Loucy (cell line): ENCODE measurements around the gene CELF2.

Experiments used
- H2AFZ ChIP-seq: fragments of 200-600 bp; sonication (generic); 2 replicates; pipeline ENCODE4 v1.6.0; 2016; ENCODE audit warnings: antibody characterized with exemption, mild to moderate bottlenecking, low read length, moderate library complexity
- H3F3A ChIP-seq: fragments of 200-600 bp; 2 replicates; pipeline ENCODE4 v1.6.0; 2016; ENCODE audit warnings: antibody characterized with exemption, low read depth, mild to moderate bottlenecking
- H3K27me3 ChIP-seq: fragments of 200-600 bp; sonication (generic); 2 replicates; pipeline ENCODE4 v1.6.1; 2014; ENCODE audit warnings: low read length, mild to moderate bottlenecking; ENCODE audit not compliant: insufficient read depth, poor library complexity, severe bottlenecking
- H3K36me3 ChIP-seq: fragments of 200-600 bp; sonication (generic); 2 replicates; pipeline ENCODE4 v1.6.1; 2016; ENCODE audit warnings: low read length; ENCODE audit not compliant: insufficient read depth
- H3K4me1 ChIP-seq: fragments of 200-600 bp; sonication (generic); 2 replicates; pipeline ENCODE4 v1.5.1; 2014; ENCODE audit warnings: low read length, mild to moderate bottlenecking; ENCODE audit not compliant: insufficient read depth, poor library complexity, severe bottlenecking
- H3K4me2 ChIP-seq: fragments of 200-600 bp; sonication (generic); 2 replicates; pipeline ENCODE4 v1.6.0; 2014; ENCODE audit warnings: antibody characterized with exemption, low read length, low read depth, mild to moderate bottlenecking; ENCODE audit not compliant: poor library complexity, severe bottlenecking
- H3K4me3 ChIP-seq: fragments of 200-600 bp; sonication (generic); 2 replicates; pipeline ENCODE4 v1.5.1; 2014; ENCODE audit warnings: low read length, mild to moderate bottlenecking, mixed read lengths; ENCODE audit not compliant: poor library complexity, severe bottlenecking
- H3K79me2 ChIP-seq: fragments of 200-600 bp; sonication (generic); 2 replicates; pipeline ENCODE4 v1.6.1; 2014; ENCODE audit warnings: low read length; ENCODE audit not compliant: insufficient read depth
- H3K9ac ChIP-seq: fragments of 200-600 bp; sonication (generic); 2 replicates; pipeline ENCODE4 v1.6.0; 2014; ENCODE audit warnings: mild to moderate bottlenecking, low read depth, low read length, moderate library complexity; ENCODE audit not compliant: poor library complexity, severe bottlenecking
- H3K9me2 ChIP-seq: fragments of 200-600 bp; sonication (generic); replicated peaks from 2 replicates; pipeline ENCODE4 v1.6.1; 2016; ENCODE audit warnings: low read depth, low read length, mixed read lengths
- H3K9me3 ChIP-seq: fragments of 200-600 bp; sonication (generic); 2 replicates; pipeline ENCODE4 v1.6.1; 2014; ENCODE audit warnings: mild to moderate bottlenecking, antibody characterized with exemption, low read length, low read depth; ENCODE audit not compliant: insufficient read depth
- H4K20me1 ChIP-seq: fragments of 200-600 bp; sonication (generic); 2 replicates; pipeline ENCODE4 v1.6.0; 2014; ENCODE audit warnings: antibody characterized with exemption, low read length, mild to moderate bottlenecking; ENCODE audit not compliant: insufficient read depth, poor library complexity, severe bottlenecking
- EZH2phosphoT487 ChIP-seq: fragments of 200-600 bp; IDR thresholded peaks from 2 replicates; pipeline ENCODE4 v1.6.1; 2018; ENCODE audit warnings: antibody characterized with exemption, mild to moderate bottlenecking, moderate library complexity, borderline replicate concordance
- TF ChIP-seq, protein P1 (sequence below): fragments of 200-600 bp; sonication (generic); conservative IDR thresholded peaks from 2 replicates; pipeline ENCODE4 v1.5.1; 2014; ENCODE audit warnings: mild to moderate bottlenecking, antibody characterized with exemption, low read length

Gene CELF2

DNA sequence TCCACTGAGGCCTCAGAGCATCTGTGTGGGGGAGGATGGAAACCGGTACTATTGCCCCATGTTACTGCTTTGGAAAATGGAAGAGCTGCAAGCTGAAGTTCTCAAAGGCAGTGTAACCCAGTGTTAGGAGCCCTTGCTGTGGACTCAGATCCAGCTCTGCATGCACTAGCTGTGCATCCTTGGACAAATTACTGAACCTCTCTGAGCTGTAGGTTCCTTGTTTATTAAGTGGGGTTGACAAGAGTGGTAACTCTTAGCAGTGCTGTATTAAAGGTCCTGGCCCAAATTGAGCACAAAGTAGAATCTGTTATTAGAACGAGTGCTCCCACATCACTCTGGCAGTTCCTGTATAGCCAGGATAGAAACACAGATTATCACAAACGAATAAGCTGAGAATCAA is 359.6 kb downstream of the CELF2 start:
- H3F3A ChIP-seq = no peaks in the 10 kb centered on the region
- no peaks in the 10 kb centered on the region for H3K9me2 ChIP-seq
- H3K9ac ChIP-seq = no peak overlapping the region
- H3K4me1 ChIP-seq = no peaks in the 10 kb centered on the region
- no peak for TF ChIP-seq EZH2phosphoT487
- no peak overlapping the region for H3K4me2 ChIP-seq
- no peaks in the 10 kb centered on the region for H3K9me3 ChIP-seq
- H3K4me3 ChIP-seq = no peak overlapping the region
- no peaks in the 10 kb centered on the region for H3K36me3 ChIP-seq
- H4K20me1 ChIP-seq = no peaks in the 10 kb centered on the region
- no peaks in the 10 kb centered on the region for H3K27me3 ChIP-seq
- no peaks in the 10 kb centered on the region for H3K79me2 ChIP-seq
- H2AFZ ChIP-seq = no peak overlapping the region

DNA sequence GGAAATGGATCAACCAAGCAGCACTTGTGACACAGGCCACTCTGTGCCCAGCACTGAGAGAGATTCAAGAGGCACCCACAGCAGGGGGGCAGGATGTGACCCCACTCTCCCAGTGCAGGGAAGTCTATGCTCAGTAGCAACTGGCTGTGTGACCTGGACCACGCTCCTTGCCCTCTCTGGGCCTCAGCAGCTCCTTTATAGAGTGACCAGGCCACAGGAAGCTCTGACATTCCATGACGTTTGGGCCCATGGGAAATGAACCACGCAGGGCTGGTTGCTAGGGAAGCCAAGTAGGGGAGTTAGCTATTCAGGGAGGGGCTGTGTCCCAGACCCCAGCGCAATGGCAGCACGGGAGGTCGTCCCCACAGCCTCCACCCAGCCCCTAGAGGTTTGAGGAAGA is 361.2 kb downstream of the CELF2 start:
- TF ChIP-seq, protein P1, sequence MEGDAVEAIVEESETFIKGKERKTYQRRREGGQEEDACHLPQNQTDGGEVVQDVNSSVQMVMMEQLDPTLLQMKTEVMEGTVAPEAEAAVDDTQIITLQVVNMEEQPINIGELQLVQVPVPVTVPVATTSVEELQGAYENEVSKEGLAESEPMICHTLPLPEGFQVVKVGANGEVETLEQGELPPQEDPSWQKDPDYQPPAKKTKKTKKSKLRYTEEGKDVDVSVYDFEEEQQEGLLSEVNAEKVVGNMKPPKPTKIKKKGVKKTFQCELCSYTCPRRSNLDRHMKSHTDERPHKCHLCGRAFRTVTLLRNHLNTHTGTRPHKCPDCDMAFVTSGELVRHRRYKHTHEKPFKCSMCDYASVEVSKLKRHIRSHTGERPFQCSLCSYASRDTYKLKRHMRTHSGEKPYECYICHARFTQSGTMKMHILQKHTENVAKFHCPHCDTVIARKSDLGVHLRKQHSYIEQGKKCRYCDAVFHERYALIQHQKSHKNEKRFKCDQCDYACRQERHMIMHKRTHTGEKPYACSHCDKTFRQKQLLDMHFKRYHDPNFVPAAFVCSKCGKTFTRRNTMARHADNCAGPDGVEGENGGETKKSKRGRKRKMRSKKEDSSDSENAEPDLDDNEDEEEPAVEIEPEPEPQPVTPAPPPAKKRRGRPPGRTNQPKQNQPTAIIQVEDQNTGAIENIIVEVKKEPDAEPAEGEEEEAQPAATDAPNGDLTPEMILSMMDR = no peak
- TF ChIP-seq EZH2phosphoT487 = no peak
- H3F3A ChIP-seq = no peaks in the 10 kb centered on the region
- H3K79me2 ChIP-seq = no peaks in the 10 kb centered on the region
- no peaks in the 10 kb centered on the region for H3K27me3 ChIP-seq
- no peaks in the 10 kb centered on the region for H3K4me1 ChIP-seq
- H3K36me3 ChIP-seq = no peaks in the 10 kb centered on the region
- no peak overlapping the region for H3K9ac ChIP-seq
- no peaks in the 10 kb centered on the region for H3K9me2 ChIP-seq
- H4K20me1 ChIP-seq = no peaks in the 10 kb centered on the region
- H3K4me3 ChIP-seq = no peak overlapping the region
- no peak overlapping the region for H3K4me2 ChIP-seq
- no peaks in the 10 kb centered on the region for H3K9me3 ChIP-seq
- H2AFZ ChIP-seq = no peak overlapping the region

DNA sequence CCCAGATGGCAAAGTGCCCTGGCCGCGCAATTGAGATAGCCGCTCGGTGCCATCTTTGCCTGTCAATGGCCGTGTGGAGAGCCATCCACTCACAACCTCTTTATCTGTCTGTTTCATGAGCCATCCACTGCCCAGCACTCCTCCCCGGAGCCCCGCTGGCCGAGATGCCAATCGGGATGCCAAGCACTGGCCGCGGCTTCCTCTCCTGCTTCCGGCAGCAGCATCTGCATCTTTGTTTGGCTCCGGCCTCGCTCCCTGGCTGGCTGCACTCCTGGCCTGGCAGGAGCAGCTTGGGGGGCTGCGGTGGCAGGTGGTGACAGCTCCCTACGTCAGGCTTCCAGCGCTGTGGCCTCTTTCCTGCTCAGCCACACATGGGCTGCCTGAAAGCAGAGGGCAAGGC is 362.1 kb downstream of the CELF2 start:
- no peaks in the 10 kb centered on the region for H4K20me1 ChIP-seq

DNA sequence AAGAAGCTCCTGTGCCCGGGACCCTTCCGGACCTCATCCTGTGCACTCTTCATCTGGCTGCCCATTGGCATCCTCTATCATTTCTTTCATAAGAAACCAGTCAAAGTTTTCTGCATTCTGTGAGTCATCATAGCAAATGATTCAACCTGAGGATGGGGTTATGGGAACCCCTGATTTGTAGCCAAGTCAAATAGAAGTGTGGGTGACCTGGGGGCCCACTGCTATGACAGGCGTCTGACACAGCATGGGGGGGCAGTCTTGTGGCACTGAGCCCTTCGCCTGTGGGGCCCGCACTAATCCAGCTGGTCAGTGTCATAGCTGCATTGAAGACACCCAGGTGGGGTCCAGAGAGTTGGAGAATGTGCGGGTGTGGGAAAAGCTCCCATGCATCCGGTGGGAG is 363.4 kb downstream of the CELF2 start:
- Histone ChIP-seq H3K79me2 (no peaks in the 10 kb centered on the region), H4K20me1 (no peaks in the 10 kb centered on the region), H2AFZ (no peak overlapping the region), H3K4me3 (no peak overlapping the region), H3K9me2 (no peaks in the 10 kb centered on the region), H3K4me1 (no peaks in the 10 kb centered on the region), H3K4me2 (no peak overlapping the region), H3K27me3 (no peaks in the 10 kb centered on the region), H3K9ac (no peak overlapping the region), H3K36me3 (no peaks in the 10 kb centered on the region), H3F3A (no peaks in the 10 kb centered on the region), H3K9me3 (no peaks in the 10 kb centered on the region)
- TF ChIP-seq EZH2phosphoT487 = no peak
- TF ChIP-seq, protein P1 = no peak

More for the DNA sequence above, 362.1 kb downstream of the CELF2 start:
- Histone ChIP-seq H3K27me3 (no peaks in the 10 kb centered on the region), H3K9ac (no peak overlapping the region), H3K4me1 (no peaks in the 10 kb centered on the region), H3K4me3 (no peak overlapping the region), H3F3A (no peaks in the 10 kb centered on the region), H3K4me2 (no peak overlapping the region), H3K9me2 (no peaks in the 10 kb centered on the region), H3K36me3 (no peaks in the 10 kb centered on the region), H3K9me3 (no peaks in the 10 kb centered on the region), H3K79me2 (no peaks in the 10 kb centered on the region), H2AFZ (no peak overlapping the region)
- no peak for TF ChIP-seq EZH2phosphoT487
- TF ChIP-seq, protein P1 = no peak
